ENCODE data around the gene CDH16.

- TF ChIP-seq, protein P1, sequence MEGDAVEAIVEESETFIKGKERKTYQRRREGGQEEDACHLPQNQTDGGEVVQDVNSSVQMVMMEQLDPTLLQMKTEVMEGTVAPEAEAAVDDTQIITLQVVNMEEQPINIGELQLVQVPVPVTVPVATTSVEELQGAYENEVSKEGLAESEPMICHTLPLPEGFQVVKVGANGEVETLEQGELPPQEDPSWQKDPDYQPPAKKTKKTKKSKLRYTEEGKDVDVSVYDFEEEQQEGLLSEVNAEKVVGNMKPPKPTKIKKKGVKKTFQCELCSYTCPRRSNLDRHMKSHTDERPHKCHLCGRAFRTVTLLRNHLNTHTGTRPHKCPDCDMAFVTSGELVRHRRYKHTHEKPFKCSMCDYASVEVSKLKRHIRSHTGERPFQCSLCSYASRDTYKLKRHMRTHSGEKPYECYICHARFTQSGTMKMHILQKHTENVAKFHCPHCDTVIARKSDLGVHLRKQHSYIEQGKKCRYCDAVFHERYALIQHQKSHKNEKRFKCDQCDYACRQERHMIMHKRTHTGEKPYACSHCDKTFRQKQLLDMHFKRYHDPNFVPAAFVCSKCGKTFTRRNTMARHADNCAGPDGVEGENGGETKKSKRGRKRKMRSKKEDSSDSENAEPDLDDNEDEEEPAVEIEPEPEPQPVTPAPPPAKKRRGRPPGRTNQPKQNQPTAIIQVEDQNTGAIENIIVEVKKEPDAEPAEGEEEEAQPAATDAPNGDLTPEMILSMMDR (IDR thresholded peaks at IDR 0.05; ENCODE audit: poor library complexity): no peak
- no peak for TF ChIP-seq EZH2 (IDR thresholded peaks at IDR 0.05; ENCODE audit: borderline replicate concordance)
Observed at GRCh38 chr16:66923866-66924265, 5.2 kb upstream of the CDH16 start.

All from hepatocyte (in vitro differentiated cells).